Inflammatory macrophage treated with lipopolysaccharide for 4 hours (primary cell): ENCODE data around the gene GALNT17.

Source experiments
- DNase-seq: peaks from one replicate; pipeline ENCODE4 v3.0.0-alpha.2; 2020

Gene GALNT17

DNA sequence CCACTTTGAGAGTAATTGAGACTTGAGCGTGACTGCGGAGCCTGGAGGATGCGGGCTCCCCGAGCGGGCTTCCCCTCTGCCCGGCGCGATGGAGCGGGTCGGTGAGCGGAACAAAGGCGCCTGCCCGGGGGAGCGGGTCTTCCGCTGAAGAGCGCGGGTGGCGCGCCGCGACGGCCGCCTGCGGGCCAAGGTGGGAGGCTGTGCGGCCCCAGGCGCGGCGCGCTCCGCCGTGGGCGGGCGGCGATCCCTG is at the start of gene GALNT17:
Gene GALNT17 (plus strand): TSS at position 18 of the 250 bp plus-strand sequence.
- DNase-seq = no peak

GRCh38 chr7:71095266-71095860 is 36.6 kb upstream of the GALNT17 start:
- DNase-seq = no peak

DNA sequence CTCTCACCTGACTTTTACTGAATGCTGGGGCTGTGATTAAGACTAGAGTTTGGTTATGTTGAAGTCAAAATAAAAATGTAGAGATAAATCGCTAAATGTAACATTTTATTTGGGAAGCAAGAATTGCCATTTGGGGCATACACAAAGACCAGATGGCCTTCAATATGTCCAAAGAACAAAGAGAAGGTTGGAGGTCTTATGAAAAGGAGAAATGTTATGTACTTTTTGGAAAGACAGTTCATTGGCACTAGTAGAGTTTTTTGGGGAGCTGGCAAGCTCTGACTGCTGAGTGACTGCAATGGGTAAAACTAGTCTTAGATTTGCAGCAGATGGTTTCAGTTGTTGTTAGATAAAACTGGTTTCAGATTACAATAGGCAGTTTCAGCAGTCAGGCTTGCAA is 35.6 kb upstream of the GALNT17 start:
- no peak for DNase-seq

DNA sequence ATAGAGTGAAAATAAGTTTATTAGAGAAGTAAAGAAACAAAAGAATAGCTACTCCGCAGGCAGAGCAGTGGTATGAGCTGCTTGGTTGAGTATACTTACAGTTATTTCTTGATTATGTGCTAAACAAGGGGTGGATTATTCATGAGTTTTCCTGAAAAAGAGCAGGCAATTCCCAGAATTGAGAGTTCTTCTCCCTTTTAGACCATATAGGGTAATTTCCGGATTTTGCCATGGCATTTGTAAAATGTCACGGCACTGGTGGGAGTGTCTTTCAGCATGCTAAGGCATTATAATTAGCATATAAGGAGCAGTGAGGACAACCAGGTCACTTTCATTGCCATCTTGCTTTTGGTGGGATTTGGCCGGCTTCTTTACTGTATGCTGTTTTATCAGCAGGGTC is 25.7 kb upstream of the GALNT17 start:
- DNase-seq = no peak

- no peak for DNase-seq
Measured at GRCh38 chr7:71112436-71112835, 19.5 kb upstream of the GALNT17 start.

GRCh38 chr7:71120096-71120495 is 11.8 kb upstream of the GALNT17 start:
- DNase-seq = no peak

- DNase-seq = no peak
Measured at GRCh38 chr7:71129126-71129525, 2.8 kb upstream of the GALNT17 start.

DNA sequence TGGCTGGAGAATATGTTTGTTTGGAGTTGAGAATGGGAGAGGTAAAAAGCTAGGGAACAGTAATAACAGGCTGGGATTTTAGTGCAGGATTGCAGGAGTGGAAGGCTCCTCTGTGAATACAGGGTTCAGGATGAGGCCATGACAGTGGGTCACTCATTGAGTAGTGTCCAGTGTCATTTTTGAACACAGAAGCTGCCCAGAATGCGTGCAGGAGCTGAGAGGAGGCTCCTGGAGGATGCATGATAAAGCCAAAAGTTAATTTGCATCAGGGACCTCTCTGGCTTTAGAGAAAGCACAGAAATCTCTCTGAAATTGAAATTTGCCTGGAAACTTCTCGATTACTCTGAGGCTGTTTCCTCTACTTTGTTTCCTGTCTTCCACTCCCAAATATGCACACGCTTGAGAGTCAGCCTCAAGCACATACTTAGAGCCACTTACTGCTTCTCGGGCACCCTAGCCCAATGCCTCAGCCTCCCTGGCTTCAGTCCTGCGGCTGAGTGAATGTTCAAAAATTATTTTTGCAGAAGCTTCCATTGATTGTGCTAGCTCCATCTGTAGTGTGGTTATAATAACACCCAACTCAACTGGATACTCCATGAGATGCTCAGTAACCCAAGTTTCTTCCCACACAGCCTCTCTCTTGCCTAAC is 1.8 kb upstream of the GALNT17 start:
- no peak for DNase-seq

- DNase-seq = no peak
Measured at GRCh38 chr7:71131256-71132126, 453 bp upstream of the GALNT17 start.

GRCh38 chr7:71132377-71133231 is 660 bp downstream of the GALNT17 start:
- no peak for DNase-seq

DNA sequence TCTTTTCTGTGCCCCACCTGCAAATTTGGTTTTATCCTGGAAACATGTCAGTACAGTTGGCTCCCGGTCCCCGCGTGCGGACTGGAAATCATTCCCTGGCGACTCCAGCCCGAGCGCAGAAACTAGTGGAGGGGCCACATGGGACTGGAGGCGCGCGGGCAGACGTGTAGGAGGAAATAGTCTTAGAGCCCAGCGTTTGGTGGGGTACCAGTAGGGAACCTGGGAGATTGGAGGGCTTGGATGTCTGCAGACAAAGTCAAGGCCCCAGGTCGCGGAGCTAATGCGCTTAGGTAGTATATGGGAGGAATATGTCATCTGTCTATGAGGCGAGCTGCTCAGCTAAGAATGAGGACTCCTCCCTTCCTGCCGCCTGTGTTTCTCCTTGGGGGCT is 1.3 kb downstream of the GALNT17 start:
- DNase-seq = no peak

- no peak for DNase-seq
Measured at GRCh38 chr7:71133856-71134255, 1.9 kb downstream of the GALNT17 start.

GRCh38 chr7:71135116-71135515 is 3.2 kb downstream of the GALNT17 start:
- no peak for DNase-seq

DNA sequence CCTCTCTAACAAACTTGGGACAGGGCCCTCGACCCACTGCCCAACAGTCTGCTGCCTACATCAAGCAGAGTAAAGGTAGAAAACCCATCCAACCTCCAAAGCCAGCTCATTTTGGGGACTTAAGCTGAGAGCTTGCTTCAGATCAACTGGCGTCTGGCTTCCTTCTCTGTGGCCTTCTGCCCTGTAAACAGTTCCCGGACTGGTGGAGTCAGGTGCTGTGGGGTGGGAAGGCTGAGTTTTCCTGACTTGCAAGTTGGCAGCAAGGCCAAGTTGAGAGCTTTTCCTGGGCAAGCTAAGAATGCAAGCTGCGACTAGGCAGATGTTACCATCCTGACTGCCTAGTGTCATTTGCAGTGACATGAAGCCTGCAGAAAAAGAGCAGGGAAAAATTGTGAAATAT is 3.7 kb downstream of the GALNT17 start:
- DNase-seq = no peak

GRCh38 chr7:71137479-71137878 is 5.5 kb downstream of the GALNT17 start:
- DNase-seq = no peak

DNA sequence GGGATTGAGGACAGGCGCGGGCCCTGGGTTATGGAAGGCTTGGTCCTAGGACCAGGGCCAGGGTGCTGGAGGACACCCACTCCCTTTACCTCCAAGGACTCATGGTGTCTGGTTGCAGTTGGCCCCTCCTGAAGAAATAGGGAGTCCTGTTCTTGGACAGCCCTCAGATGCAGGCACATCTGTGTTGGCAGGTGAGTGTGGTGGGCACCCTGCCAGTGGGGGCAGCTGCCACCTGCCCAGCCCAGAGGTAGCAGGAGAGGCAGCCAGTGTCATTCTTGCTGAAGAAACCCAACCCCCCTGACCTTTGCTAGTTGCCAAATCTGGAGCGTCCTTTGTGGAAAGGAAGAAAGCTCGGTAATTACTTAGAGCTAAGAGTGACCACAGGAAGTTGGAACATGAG is 8.3 kb downstream of the GALNT17 start:
- DNase-seq = no peak

DNA sequence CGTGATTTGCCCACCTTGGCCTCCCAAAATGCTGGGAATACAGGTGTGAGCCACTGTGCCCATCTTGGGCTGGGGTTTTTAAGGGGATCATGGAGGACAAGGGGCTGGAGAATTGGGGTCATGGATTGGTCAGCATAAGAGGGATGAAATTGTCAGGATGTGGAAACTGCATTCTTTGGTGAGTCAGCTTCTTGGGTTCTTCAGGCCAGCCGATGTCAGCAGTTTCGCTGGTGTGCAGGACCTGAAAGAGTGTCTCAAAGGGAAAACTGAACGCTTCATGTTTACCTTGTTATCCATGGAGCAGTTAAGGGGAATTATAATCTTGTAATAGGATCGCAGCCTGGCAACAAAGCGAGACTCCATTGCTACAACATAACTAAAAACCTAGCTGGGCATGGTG is 13.0 kb downstream of the GALNT17 start:
- DNase-seq = no peak

DNA sequence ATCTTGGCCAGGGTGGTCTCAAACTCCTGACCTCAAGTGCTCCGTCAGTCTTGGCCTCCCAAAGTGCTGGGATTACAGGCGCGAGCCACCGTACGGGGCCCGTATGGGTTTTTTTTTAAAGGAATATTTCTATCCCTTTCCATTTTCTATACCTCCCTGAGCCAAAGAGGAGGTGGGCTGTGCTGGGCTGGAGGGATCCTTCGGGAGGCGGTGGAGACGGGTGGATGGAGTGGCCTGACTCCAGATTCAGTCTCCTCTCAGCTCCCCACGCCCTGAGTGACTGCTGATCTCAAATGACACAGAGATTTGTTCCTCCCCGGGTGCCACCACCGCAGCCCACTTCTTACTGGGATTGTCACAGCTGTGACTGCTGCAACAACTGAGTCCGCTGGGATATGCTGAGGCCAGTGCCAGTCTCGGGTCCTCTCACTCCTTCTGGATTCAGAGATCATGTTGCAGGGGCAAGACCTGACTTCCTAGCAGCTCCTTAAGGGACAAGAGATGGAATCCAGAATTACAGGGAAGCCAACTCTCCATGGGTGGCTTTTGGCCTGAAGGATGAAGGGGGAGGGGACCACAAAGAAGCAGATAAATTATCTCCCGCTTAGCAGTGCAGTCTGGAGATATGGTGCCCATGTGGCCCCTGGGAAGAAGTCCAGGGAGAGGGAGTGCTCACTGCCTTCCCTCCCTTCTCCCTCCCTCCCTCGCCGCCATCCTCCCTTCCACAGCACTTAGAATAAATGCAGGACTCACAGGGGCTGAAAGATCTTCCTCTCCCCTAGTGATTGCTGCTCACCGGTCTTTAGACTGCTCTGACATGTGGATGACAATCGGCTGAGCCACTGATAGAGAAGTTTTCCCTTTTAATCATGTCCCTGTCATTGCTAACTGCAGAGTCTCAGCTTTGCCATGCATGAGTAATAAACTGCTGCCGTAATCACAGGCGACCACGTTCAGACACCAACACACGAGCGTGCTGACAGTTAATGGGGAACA is 14.3 kb downstream of the GALNT17 start:
- no peak for DNase-seq

DNA sequence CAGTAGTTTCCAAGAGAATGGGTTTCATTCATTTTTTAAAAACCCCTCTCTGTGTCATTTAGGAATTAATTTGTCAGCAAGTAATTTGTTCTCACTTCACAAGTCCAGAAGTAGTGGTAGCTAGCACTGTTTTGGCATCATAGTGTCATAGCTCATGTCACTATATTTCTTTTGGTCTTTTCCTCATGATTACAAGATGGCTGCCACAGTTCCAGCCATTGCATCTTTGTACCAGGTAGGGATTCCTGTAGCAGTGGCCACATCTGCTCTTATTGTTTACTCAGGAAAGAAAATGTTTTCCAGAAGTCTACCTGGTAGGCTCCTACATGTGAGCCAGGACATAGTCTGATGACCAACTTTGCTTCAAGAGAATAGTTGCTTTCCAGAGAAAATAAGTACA is 16.2 kb downstream of the GALNT17 start:
- no peak for DNase-seq

- no peak for DNase-seq
Measured at GRCh38 chr7:71155236-71155635, 23.3 kb downstream of the GALNT17 start.

DNA sequence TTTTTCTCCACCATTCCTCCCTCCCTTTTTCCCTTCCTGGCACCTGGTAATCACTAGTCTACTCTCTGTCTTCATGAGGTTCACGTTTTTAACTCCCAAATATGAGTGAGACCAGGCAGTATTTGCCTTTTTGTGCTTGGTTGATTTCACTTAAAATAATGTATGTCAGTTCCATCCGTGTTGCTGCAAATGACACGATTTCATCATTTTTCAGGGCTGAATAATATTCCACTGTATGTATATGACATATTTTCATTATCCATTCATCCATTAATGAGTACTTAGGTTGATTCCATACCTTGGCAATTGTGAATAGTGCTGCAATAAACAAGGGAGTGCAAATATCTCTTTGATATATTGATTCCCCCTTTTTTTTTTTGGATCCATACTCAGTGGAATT is 25.8 kb downstream of the GALNT17 start:
- DNase-seq = no peak

GRCh38 chr7:71165708-71166107 is 33.8 kb downstream of the GALNT17 start:
- no peak for DNase-seq
